HepG2 (cell line): ENCODE data around the gene ETS2. TPM values are rescaled to one million over a fixed set of nuclear protein-coding genes. Genes with fewer than 3 reads are reported as not detected.
A peak's percentile ranks its signal among the peaks of the same experiment; 100 is the strongest.

ENCODE experiments used
- ARHGAP35 ChIP-seq: sonication (generic); formaldehyde crosslinking; IDR thresholded peaks from 2 replicates; pipeline ENCODE4 v1.9.0; 2022; ENCODE audit warnings: mild to moderate bottlenecking, inconsistent platforms, moderate library complexity, missing genetic modification reagents, borderline replicate concordance
- ARNTL ChIP-seq: sonication (generic); formaldehyde crosslinking; IDR thresholded peaks from 2 replicates; pipeline ENCODE4 v1.4.0; 2020; ENCODE audit warnings: mild to moderate bottlenecking, missing genetic modification reagents
- KDM1A ChIP-seq: IDR thresholded peaks from 2 replicates; pipeline ENCODE4 v1.6.1; 2016; ENCODE audit warnings: missing compliant biosample characterization
- NFYB ChIP-seq: sonication (generic); formaldehyde crosslinking; IDR thresholded peaks from 2 replicates; pipeline ENCODE4 v1.4.0; 2020; ENCODE audit warnings: missing genetic modification reagents
- PHF21A ChIP-seq: sonication (generic); formaldehyde crosslinking; IDR thresholded peaks from 2 replicates; pipeline ENCODE4 v1.5.0; 2020; ENCODE audit warnings: mild to moderate bottlenecking, missing genetic modification reagents
- RBFOX2 ChIP-seq: fragments of 200-400 bp; formaldehyde crosslinking; IDR thresholded peaks from 2 replicates; pipeline ENCODE4 v1.6.1; 2017; ENCODE audit warnings: low read depth, mild to moderate bottlenecking, low read length
- SRSF9 ChIP-seq: fragments of 200-400 bp; formaldehyde crosslinking; IDR thresholded peaks from 2 replicates; pipeline ENCODE4 v1.6.1; 2018; ENCODE audit warnings: borderline replicate concordance, mild to moderate bottlenecking, low read depth, low read length; ENCODE audit not compliant: insufficient read depth, poor library complexity, severe bottlenecking
- TCF7L2 ChIP-seq: IDR thresholded peaks from 2 replicates; pipeline ENCODE4 v1.6.1; 2011; ENCODE audit warnings: mild to moderate bottlenecking, low read depth, low read length, moderate library complexity
- ZNF546 ChIP-seq: sonication (generic); formaldehyde crosslinking; conservative IDR thresholded peaks from 2 replicates; pipeline ENCODE4 v1.8.1; 2023; ENCODE audit warnings: mild to moderate bottlenecking, missing genetic modification reagents
- ZNF792 ChIP-seq: IDR thresholded peaks from 2 replicates; pipeline ENCODE4 v1.6.1; 2016
- ZNF850 ChIP-seq: sonication (generic); formaldehyde crosslinking; conservative IDR thresholded peaks from 2 replicates; pipeline ENCODE4 v1.9.0; 2021; ENCODE audit warnings: mild to moderate bottlenecking, missing genetic modification reagents
- ZSCAN12 ChIP-seq: sonication (generic); formaldehyde crosslinking; IDR thresholded peaks from 2 replicates; pipeline ENCODE4 v1.9.0; 2021; ENCODE audit warnings: mild to moderate bottlenecking, missing genetic modification reagents
- polyA plus RNA-seq, 8 experiments: library from polyadenylated mRNA; depleted of rRNA in 3 of 8; stranded (reverse) in 7 of 8; unstranded in 1 of 8; fragments of >200 nt; fragmentation: Illumina TruSeq in 4 of 8; extraction: Trizol in 4 of 8; gene quantifications; 2 replicates each; pipeline versions ENCODE4 v1.2.1 to v1.2.3, GENCODE V29; 2011 to 2016; ENCODE audit warnings: low read depth in 4 of 8, missing spikeins in 1 of 8, mixed read lengths in 1 of 8; ENCODE audit not compliant: insufficient read depth in 1 of 8
- total RNA-seq, 5 experiments: library from RNA; depleted of rRNA; stranded (reverse); fragments of >200 nt; fragmentation: Illumina TruSeq; extraction: Trizol; gene quantifications; 2 replicates each; pipeline ENCODE4 v1.2.3, GENCODE V29; 2016; ENCODE audit warnings: low read depth in 1 of 5
- TF ChIP-seq, protein P1 (sequence below): sonication (generic); formaldehyde crosslinking; IDR thresholded peaks from 2 replicates; pipeline ENCODE4 v1.4.0; 2020; ENCODE audit warnings: missing genetic modification reagents, borderline replicate concordance
- TF ChIP-seq, protein P2 (sequence below): sonication (generic); formaldehyde crosslinking; IDR thresholded peaks from 2 replicates; pipeline ENCODE4 v1.4.0; 2020; ENCODE audit warnings: missing genetic modification reagents, borderline replicate concordance
- TF ChIP-seq, protein P3 (sequence below): sonication (generic); formaldehyde crosslinking; IDR thresholded peaks from 2 replicates; pipeline ENCODE4 v1.5.1; 2020; ENCODE audit warnings: mild to moderate bottlenecking, moderate library complexity, missing genetic modification reagents
- TF ChIP-seq, protein P4 (sequence below): sonication (generic); formaldehyde crosslinking; IDR thresholded peaks from 2 replicates; pipeline ENCODE4 v1.4.0; 2020; ENCODE audit warnings: missing genetic modification reagents

The ETS2 gene
- total and polyA plus RNA-seq, 2 of the 13 experiments (the other 11 are each of a cell fraction or from before 2014, with no cell fraction given), result 24.6 to 64.4 TPM

DNA sequence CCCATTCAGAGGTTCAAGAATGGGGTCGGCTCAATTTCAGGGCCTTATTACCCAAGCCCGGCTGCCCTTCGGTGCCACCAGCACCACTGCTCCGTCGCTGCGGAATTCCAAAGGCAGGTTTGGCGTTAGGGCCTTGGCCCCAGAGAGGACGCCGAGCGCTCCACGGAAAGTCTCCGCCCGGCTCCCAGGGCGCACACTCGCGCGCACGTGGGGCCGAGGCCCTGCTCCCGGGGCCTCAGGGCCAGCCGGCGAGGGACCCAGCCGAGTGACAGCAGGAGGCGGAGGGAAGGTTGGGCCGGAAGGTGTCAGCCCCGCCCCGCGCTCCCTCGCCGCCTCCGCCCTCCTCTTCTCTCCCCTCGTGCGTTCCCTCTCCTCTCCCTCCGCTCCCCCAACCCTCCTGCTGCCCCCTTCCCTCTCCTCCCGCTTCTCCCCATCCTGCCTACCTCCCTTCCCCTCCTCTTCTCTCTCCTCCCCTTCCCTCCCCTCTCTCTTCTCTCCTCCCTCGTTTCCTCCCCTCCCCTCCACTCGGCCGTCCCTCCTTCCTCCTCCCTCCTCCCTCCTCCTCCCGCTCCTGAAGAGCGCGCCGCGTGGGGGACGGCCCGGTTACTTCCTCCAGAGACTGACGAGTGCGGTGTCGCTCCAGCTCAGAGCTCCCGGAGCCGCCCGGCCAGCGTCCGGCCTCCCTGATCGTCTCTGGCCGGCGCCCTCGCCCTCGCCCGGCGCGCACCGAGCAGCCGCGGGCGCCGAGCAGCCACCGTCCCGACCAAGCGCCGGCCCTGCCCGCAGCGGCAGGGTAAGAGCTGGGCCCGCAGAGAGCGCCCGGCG, at the start of gene ETS2 (continued):
- TF ChIP-seq, protein P1, sequence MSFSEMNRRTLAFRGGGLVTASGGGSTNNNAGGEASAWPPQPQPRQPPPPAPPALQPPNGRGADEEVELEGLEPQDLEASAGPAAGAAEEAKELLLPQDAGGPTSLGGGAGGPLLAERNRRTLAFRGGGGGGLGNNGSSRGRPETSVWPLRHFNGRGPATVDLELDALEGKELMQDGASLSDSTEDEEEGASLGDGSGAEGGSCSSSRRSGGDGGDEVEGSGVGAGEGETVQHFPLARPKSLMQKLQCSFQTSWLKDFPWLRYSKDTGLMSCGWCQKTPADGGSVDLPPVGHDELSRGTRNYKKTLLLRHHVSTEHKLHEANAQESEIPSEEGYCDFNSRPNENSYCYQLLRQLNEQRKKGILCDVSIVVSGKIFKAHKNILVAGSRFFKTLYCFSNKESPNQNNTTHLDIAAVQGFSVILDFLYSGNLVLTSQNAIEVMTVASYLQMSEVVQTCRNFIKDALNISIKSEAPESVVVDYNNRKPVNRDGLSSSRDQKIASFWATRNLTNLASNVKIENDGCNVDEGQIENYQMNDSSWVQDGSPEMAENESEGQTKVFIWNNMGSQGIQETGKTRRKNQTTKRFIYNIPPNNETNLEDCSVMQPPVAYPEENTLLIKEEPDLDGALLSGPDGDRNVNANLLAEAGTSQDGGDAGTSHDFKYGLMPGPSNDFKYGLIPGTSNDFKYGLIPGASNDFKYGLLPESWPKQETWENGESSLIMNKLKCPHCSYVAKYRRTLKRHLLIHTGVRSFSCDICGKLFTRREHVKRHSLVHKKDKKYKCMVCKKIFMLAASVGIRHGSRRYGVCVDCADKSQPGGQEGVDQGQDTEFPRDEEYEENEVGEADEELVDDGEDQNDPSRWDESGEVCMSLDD (CRISPR knock-in tag), result 0 out of 2 replicates have a peak, but pooled peaks have one; percentile 38
- TF ChIP-seq ZNF546 (CRISPR knock-in tag), result no peak
- no peak for TF ChIP-seq KDM1A (CRISPR knock-in tag)
- TF ChIP-seq SRSF9, result no peak
- no peak for TF ChIP-seq ZNF850 (CRISPR knock-in tag)
- TF ChIP-seq ZSCAN12 (CRISPR knock-in tag), result 0 out of 2 replicates have a peak, but pooled peaks have one; percentile 82
- TF ChIP-seq ARHGAP35 (CRISPR knock-in tag), result 0 out of 2 replicates have a peak, but pooled peaks have one; percentile 36
- peak; percentile 94 for TF ChIP-seq ARNTL (CRISPR knock-in tag)
- TF ChIP-seq, protein P2, sequence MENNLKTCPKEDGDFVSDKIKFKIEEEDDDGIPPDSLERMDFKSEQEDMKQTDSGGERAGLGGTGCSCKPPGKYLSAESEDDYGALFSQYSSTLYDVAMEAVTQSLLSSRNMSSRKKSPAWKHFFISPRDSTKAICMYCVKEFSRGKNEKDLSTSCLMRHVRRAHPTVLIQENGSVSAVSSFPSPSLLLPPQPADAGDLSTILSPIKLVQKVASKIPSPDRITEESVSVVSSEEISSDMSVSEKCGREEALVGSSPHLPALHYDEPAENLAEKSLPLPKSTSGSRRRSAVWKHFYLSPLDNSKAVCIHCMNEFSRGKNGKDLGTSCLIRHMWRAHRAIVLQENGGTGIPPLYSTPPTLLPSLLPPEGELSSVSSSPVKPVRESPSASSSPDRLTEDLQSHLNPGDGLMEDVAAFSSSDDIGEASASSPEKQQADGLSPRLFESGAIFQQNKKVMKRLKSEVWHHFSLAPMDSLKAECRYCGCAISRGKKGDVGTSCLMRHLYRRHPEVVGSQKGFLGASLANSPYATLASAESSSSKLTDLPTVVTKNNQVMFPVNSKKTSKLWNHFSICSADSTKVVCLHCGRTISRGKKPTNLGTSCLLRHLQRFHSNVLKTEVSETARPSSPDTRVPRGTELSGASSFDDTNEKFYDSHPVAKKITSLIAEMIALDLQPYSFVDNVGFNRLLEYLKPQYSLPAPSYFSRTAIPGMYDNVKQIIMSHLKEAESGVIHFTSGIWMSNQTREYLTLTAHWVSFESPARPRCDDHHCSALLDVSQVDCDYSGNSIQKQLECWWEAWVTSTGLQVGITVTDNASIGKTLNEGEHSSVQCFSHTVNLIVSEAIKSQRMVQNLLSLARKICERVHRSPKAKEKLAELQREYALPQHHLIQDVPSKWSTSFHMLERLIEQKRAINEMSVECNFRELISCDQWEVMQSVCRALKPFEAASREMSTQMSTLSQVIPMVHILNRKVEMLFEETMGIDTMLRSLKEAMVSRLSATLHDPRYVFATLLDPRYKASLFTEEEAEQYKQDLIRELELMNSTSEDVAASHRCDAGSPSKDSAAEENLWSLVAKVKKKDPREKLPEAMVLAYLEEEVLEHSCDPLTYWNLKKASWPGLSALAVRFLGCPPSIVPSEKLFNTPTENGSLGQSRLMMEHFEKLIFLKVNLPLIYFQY, result 0 out of 2 replicates have a peak, but pooled peaks have one; percentile 29
- 0 out of 2 replicates have a peak, but pooled peaks have one; percentile 37 for TF ChIP-seq PHF21A (CRISPR knock-in tag)
- TF ChIP-seq RBFOX2, result peak; percentile 96
- peak; percentile 75; the same call in 1 of the 2 replicates for TF ChIP-seq ZNF792 (CRISPR knock-in tag)
- TF ChIP-seq NFYB (CRISPR knock-in tag), result no peak
- TF ChIP-seq, protein P3, sequence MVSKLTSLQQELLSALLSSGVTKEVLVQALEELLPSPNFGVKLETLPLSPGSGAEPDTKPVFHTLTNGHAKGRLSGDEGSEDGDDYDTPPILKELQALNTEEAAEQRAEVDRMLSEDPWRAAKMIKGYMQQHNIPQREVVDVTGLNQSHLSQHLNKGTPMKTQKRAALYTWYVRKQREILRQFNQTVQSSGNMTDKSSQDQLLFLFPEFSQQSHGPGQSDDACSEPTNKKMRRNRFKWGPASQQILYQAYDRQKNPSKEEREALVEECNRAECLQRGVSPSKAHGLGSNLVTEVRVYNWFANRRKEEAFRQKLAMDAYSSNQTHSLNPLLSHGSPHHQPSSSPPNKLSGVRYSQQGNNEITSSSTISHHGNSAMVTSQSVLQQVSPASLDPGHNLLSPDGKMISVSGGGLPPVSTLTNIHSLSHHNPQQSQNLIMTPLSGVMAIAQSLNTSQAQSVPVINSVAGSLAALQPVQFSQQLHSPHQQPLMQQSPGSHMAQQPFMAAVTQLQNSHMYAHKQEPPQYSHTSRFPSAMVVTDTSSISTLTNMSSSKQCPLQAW (CRISPR knock-in tag), result peak; percentile 70
- TF ChIP-seq TCF7L2, result no peak
- TF ChIP-seq, protein P4, sequence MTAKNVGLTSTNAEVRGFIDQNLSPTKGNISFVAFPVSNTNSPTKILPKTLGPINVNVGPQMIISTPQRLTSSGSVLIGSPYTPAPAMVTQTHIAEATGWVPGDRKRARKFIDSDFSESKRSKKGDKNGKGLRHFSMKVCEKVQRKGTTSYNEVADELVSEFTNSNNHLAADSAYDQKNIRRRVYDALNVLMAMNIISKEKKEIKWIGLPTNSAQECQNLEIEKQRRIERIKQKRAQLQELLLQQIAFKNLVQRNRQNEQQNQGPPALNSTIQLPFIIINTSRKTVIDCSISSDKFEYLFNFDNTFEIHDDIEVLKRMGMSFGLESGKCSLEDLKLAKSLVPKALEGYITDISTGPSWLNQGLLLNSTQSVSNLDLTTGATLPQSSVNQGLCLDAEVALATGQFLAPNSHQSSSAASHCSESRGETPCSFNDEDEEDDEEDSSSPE (CRISPR knock-in tag), result peak; percentile 93
